GOT3 (cell line): ENCODE measurements around the gene PEF1.

Source experiments
- DNase-seq: peaks from one replicate; lab custom pipeline; 2025; ENCODE audit warnings: mixed read lengths; lab: John Stamatoyannopoulos, UW

PEF1 gene

DNA sequence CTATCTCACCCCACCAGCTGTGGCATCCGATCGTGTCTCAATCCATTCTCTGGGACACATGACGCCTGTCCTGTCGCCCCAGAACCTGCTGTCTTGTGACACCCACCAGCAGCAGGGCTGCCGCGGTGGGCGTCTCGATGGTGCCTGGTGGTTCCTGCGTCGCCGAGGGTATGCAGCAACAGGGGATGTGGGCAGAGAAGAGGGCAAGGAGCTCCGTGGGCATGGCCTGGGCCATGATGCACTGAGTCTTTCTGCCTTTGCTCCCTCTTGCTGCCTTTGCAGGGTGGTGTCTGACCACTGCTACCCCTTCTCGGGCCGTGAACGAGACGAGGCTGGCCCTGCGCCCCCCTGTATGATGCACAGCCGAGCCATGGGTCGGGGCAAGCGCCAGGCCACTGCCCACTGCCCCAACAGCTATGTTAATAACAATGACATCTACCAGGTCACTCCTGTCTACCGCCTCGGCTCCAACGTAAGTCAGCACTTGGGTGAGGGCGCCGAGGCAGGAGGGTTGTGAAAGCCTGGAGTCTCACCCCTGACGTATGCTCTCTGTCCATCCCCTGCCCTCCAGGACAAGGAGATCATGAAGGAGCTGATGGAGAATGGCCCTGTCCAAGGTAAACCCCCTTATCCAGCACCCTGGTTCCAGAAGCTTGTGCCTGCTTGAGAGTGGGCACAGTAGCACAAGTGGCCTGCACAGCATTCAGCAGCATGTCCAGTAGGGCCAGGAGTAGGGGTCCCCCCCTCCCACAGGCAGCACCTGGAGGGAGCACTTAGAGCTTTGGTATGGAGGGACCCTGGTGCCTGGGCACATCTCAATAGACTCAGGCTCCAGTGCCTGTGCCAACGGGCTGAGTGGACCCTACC, 59.6 kb downstream of the PEF1 start:
- DNase-seq, result no peak

DNA sequence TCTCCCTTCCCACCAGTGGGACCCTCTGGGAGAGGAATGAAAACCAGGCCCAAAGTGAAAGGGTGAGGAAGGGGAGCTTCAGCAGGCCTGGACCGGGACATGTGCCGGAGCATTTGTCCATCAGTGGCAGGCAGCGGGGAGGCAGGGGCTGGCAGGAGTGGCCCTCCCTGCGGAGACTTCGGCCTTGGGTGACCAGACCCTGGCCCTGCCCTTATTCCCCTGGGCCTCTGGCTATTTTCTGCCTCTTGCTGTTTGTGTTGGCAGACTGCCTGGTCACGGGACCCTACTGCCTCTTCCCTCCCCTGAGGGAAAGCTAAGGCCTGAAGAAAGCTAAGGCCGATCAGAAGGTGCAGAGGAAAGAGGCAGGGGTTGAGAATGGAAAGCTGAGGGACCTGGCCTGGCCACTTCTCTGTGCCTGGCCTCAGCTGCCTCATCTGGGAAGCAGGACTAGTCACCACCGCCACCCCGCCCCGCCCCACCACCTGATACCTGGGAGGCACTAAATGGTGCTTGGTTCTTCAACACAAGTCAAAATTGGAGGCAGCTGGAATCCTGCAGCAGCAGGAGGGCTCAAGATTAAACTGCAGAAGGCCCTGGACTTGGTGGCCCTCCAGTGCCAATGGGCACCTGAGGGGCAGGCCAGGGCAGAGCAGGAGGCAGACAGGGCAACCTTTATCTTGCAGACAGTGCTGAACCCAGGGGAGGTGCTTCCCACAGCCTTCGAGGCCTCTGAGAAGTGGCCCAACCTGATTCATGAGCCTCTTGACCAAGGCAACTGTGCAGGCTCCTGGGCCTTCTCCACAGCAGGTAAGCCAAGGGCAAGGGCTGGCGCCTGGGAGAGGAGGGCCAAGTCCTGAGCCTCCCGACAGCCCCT, 60.4 kb downstream of the PEF1 start:
- DNase-seq, result no peak

- no peak for DNase-seq
Observed at GRCh38 chr1:31583082-31583994, 61.3 kb downstream of the PEF1 start.

DNA sequence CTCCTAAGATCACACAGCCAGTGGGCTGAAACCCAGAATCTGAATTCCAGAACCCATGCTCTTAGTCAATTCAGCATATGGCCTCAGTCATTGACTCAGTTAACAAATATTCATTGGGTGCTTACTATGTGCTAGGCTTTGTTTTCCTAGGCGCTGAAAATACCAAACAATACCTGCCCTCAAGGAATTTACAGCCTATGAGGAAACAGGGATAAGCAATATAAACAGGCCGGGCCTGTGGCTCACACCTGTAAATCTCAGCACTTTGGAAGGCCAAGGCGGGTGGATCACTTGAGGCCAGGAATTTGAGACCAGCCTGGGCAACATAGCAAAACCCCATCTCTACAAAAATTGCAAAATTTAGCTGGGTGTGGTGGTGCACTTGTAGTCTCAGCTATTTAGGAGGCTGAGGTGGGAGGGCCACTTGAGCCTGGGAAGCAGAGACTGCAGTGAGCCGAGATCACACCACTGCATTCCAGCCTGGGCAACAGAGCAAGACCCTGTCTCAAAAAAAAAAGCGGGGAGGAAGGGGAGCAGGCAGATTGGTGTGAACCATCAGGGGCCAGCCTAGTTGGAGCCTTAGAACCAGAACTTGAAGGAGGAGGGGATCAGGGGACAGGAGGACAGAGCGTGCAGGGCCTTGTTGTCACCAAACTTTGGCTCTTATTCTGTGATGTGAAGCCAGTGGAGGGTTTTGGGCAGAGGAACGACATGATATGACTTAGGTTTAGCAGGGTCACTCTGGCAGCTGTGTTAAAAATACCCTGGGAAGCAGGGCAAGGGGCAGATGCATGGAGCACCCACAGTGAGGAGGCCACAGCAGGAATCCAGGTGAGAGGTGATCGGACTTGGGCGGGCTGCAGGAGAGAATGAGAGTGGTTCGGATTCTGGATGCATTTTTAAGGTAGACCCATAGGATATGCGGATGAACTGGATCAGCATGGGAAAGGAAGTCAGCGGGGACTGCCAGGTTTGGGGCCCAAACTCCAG, 62.6 kb downstream of the PEF1 start:
- DNase-seq, result no peak

DNA sequence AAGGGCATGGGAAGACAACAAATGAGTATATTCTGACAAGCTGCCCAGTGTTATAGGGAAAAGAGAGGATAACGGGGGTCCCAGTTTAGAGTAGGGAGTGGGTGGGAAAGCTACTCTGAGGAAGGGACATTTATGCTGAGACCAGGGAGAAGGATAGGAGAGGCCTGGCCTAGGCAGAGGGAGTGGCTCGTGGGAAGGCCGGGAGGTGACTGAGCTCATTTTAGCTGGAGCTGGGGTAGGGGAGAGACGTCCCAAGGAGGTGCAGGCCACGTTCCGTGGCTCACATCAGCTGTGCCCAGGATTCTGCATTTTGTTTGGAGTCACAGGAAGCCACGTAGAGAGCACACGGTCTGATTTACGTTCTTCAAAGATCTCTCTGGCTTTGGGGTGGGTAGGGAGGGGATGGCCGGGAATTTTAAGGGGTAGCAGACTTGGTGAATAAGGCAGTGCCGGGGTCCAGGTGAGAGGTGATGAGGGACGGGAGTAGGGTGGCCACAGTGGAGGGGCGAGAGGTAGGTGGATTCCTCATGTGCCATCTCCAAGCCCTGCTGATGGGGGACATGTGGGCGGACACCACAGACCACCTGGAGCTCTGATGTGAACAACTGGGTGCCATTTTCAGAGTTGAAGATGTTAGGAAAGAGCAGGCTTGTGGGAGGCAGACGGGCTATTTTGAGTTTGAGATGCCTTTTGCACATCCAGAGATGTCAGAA, 63.6 kb downstream of the PEF1 start:
- no peak for DNase-seq

DNA sequence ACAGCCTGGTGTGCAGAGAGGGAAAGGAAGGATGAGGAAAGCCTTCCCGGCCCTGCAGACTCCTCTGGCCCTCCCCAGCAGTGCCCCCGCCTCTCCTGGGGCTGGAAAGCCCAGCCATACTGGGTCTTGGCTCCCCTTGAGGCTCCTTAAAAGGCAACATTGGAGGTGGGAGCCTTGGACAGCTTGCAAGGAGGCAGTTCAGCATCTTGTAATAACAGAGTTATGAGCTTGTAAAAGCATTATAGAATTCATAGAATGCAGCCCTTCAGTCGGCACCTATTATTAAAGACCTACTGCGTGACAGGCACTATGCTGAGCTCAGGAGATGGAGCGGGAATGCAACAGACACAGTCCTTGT, 64.2 kb downstream of the PEF1 start:
- no peak for DNase-seq
